ENCODE results near the gene ARHGDIA. TPM values are rescaled to one million over a fixed set of nuclear protein-coding genes. Genes with fewer than 3 reads are reported as not detected.

Gene ARHGDIA
- polyA plus RNA-seq, 3 donors = 145 to 242 (median 217) TPM

DNA sequence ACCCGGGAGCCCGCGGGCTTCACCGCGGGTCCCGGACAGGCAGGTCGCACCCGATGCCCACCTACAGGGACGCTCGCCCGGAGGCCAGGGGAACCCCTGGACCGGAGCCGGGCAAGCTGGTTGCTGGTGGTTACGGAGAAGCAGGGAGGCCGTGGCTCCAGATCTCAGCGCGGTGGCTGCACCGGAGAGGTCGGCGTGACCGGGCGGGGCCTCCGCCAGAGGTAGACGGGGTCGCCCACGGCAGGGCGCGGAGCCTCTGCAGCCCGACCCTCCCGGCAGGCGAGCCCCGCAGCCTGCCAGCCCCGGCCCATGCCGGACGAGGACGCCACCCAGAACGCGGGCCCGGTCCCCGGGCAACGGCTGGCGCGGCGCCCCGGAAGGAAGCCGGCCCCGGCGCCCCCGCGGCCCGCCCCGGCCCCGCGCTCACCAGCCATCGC is 39.7 kb upstream of the ARHGDIA start:
- DNase-seq (ENCODE audit: extremely low read depth in 1 of 11, low read depth in 9 of 11, low spot score in 4 of 11) = no peak

DNA sequence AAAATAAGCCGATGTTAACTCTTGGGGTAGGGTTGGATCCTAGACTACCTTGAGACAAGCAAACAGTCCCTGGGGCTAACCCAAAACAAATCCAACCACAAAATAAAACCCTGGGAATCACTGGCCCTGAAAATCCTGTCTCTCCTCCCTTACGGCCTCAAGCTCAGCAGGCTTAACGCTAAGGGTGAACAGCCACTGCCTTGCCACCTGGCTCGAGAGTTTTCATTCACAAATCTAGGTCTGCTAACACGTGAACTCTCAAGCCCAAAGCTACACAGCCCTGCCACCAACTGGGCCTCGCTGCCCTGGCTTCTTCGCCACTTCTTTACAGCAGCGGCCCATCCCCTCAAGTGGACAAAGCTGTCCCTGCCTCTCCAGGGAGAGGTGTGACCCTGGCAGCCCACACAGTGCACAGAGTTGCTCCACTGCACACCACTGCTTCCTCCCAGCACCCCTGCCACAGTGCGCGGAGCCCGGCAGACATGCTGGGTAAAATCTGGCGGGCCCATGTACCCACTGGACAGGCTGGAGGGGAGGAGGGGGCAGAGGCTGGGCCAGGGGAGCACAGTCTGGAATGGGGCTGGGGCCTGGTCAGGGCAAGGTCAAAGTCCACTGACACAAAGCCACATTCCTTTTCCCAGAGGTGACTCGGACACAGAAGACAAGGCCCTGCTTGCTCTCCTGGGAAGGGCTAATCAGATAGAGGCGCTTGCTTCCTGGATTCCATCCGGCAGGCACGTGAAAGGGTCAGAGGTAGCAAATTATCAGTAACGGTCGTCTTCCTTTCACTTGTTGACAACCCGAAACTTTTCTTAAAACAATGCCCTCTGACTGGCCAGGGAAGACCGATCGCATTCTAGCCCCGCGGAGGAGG is 39.1 kb upstream of the ARHGDIA start:
- no peak for DNase-seq (ENCODE audit: extremely low read depth in 1 of 11, low read depth in 9 of 11, low spot score in 4 of 11)

DNA sequence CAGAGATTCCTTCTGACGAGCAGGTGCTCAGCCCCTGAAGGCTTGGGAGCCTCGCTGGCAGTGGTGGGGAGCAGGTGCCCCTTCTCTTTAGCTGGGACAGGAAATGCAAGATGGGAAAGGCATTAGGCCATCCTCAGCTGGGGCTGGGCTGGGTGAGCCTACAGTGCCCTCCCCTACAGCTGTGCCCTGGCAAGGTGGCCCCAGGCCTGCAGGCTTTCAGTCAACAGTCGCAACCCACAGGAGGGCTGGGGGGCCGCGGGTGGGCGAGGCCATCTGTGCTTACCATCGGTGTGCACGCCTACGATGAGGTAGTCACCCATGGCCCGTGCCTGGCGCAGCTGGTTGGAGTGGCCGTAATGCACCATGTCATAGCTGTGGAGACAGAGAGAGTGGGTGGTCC is 38.1 kb upstream of the ARHGDIA start:
- DNase-seq (ENCODE audit: extremely low read depth in 1 of 11, low read depth in 9 of 11, low spot score in 4 of 11) = no peak

GRCh38 chr17:81908793-81909192 is 37.7 kb upstream of the ARHGDIA start:
- no peak for DNase-seq (ENCODE audit: extremely low read depth in 1 of 11, low read depth in 9 of 11, low spot score in 4 of 11)

GRCh38 chr17:81907219-81908145 is 36.3 kb upstream of the ARHGDIA start:
- DNase-seq (ENCODE audit: extremely low read depth in 1 of 11, low read depth in 9 of 11, low spot score in 4 of 11) = no peak

- DNase-seq (ENCODE audit: extremely low read depth in 1 of 11, low read depth in 9 of 11, low spot score in 4 of 11) = no peak
Observed at GRCh38 chr17:81906476-81907218, 35.5 kb upstream of the ARHGDIA start.

- DNase-seq (ENCODE audit: extremely low read depth in 1 of 11, low read depth in 9 of 11, low spot score in 4 of 11) = no peak
Observed at GRCh38 chr17:81905993-81906392, 34.9 kb upstream of the ARHGDIA start.

DNA sequence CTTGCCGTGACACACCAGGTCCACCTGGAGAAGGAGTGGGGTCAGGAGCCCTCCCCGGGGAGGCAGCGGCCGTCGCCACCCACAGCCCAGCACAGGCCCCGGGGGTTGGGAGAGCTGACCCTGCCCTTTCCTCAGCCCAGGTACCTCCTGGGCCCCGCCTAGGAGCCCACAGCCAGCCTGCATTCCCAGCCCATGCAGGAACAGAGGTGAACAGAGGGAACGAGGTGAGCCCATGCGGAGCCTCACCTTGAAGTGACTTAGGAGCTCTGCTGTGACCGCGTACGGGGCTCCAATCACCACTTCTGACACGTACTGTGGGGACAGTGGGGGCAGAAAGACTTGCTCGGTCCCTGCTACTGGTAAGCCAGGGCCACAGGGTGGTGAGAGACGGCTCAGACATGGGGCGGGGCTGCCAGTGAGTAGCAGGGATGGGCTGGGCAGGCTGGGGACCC is 34.3 kb upstream of the ARHGDIA start:
- DNase-seq (ENCODE audit: extremely low read depth in 1 of 11, low read depth in 9 of 11, low spot score in 4 of 11) = no peak

- no peak for DNase-seq (ENCODE audit: extremely low read depth in 1 of 11, low read depth in 9 of 11, low spot score in 4 of 11)
Observed at GRCh38 chr17:81904600-81905423, 33.7 kb upstream of the ARHGDIA start.

DNA sequence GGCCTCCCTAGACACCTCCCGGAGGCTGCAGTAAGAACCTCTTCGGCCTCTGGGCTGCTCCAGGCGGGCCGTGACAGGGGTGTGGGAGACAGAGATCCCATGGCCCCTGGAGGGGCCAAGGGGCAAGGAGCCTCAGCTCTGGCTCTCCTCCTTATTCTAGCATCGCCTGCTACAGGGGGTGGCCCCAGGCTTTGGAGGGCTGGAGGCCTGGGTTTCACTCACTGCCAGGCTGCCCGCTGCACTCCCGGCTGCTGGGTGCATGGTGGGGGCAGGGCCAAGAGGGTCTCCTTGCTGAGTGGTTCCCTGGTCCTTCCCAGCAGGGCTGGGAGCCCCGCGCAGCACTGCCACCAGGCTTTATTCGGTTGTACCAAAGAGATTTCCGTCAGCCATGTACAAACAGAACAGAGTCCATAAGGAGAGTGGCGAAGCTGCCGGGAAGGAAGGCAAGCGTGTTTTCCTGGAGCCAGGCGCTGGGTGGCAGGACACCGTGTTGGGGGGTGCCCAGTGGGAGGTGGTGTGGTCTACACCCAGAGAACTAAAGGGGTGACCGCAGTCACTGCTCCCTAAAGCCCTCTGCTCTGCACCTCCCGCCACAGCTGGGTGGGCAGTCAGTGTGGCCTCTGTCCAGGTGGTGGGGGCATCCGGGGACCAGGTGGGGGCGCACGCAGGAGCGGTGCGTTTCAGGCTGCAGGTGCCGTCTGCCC is 32.9 kb upstream of the ARHGDIA start:
- no peak for DNase-seq (ENCODE audit: extremely low read depth in 1 of 11, low read depth in 9 of 11, low spot score in 4 of 11)

DNA sequence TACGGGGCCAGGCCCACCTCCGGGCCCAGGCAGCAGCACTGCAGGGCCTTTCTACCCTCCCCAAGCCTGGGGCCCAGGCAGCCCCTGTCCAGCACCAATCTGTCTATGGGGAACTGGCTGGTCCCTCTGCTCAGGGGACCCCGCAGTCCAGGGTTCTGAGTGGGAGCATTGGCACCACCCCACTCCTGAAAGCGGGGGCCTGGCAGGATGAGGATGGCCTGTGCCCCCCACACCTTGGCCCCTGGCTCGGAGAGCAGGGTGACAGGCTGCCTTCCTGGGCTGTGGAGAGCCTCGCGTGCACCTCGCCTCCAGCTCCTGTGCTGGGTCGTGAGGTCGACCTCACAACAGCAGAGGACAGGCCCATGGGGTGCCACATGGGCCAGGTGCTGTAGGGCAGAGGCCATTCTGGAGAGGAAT is 32.3 kb upstream of the ARHGDIA start:
- DNase-seq (ENCODE audit: extremely low read depth in 1 of 11, low read depth in 9 of 11, low spot score in 4 of 11) = no peak

- no peak for DNase-seq (ENCODE audit: extremely low read depth in 1 of 11, low read depth in 9 of 11, low spot score in 4 of 11)
Observed at GRCh38 chr17:81902653-81903414, 31.7 kb upstream of the ARHGDIA start.

- no peak for DNase-seq (ENCODE audit: extremely low read depth in 1 of 11, low read depth in 9 of 11, low spot score in 4 of 11)
Observed at GRCh38 chr17:81902023-81902652, 31.0 kb upstream of the ARHGDIA start, which contains the start of gene NPB. Gene NPB (plus strand): TSS chr17:81902238. CDS start chr17:81902278, 40 bp downstream.

GRCh38 chr17:81901167-81902022 is 30.3 kb upstream of the ARHGDIA start:
- DNase-seq (ENCODE audit: extremely low read depth in 1 of 11, low read depth in 9 of 11, low spot score in 4 of 11) = no peak

- DNase-seq (ENCODE audit: extremely low read depth in 1 of 11, low read depth in 9 of 11, low spot score in 4 of 11) = no peak
Observed at GRCh38 chr17:81900181-81900820, 29.2 kb upstream of the ARHGDIA start.

Data from renal cortex interstitium (tissue), 11 donors.